GM18951 (cell line): ENCODE data around the gene SOCS2.

Experiments
- POLR2A ChIP-seq: IDR thresholded peaks from 4 replicates; pipeline ENCODE4 v1.6.1; 2011; ENCODE audit warnings: mild to moderate bottlenecking; ENCODE audit not compliant: insufficient read length, insufficient read depth; ENCODE audit errors: extremely low read depth
- in situ Hi-C: fragments of 300-500 bp; cut with MboI; formaldehyde crosslinking; loops from one replicate; pipeline ENCODE4 v1.12.0; 2022; ENCODE audit warnings: low sequenced_read_pairs, mixed read lengths, inconsistent platforms; ENCODE audit not compliant: unreplicated experiment

The SOCS2 gene

GRCh38 chr12:93591137-93591868 lies 18.8 kb downstream of the SOCS2 start:
- in situ Hi-C loops, result no loop called here
- no peak for TF ChIP-seq POLR2A

DNA sequence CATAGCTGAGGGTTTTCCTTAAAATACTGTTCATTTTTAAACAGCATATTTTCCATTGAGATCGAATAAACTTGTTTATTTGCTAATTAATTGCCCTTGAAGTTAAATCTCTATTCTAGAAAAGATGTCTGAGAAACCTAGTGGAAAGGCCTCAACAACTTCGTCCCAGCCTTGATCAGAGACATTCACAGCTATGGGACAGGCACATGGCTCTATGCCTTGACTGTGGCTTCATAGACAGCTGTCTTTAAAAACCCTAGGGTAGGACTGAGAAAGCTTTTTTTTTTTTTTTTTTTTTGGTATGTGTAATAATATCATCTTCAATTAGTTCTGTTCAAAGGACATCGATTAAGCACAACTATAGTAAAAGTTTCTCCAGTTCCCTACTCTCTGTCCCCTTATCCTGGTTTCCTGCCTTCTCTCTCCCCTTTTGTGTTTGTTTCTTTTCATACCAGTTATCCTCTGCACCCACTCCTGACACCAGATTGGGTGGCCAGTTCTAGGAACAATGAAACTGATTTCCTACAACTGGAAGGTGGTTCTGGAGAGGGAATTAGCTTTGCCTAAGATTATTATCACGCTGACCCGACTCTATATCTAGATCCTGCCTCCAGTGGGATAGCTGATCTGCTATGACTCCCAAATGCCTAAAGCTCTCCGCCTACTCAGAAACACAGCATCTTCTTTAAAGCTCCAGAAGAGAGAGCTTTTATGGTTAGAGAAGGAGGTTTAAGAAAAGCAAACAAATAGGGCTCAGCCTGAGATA lies 20.3 kb downstream of the SOCS2 start:
- in situ Hi-C loops, result no loop called here
- TF ChIP-seq POLR2A, result no peak

DNA sequence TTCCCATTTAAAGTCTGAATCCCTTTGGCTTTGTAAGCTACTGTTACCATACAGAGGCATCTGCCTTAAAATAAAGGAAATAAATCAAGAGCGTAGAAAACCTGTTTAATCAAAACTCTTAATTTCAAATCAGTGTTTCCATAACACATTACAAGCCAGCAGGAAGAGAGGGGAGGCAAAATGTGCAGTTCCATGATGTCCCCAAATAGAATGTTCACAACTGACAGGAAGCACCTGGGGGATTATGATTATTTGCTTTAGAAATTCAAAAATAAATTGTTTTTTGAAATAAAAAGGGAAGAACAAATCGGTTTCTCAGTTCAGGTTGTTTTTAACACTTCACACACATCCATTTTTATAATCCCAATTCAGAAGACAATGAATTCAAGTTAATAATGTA lies 21.4 kb downstream of the SOCS2 start:
- in situ Hi-C loops, result no loop called here
- TF ChIP-seq POLR2A, result no peak

DNA sequence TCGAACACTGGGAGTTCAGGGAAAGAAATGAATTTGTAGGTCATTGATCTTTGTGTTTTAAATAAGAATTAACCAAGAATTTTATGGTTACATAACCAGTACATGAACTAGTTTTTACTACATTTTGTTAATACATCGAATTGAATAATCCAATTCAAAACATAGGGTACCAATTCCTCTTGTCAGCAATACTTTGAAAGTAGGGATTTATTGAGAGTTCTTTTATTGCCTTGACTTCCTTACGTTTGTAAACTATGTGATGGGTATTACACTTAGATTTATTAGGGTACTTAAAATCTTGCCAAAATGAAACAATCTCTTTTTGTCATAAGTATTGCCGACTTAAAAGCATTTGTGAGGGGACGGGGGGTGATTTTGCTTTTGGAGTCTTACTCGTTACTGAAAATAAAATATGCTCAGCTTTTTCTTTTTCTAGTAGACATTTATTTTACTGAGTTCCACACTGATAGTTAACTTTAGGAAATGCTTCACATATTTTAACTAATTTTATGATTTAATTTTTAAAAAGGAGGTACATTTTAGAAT lies 22.4 kb downstream of the SOCS2 start:
- in situ Hi-C loops, result no loop called here
- no peak for TF ChIP-seq POLR2A

DNA sequence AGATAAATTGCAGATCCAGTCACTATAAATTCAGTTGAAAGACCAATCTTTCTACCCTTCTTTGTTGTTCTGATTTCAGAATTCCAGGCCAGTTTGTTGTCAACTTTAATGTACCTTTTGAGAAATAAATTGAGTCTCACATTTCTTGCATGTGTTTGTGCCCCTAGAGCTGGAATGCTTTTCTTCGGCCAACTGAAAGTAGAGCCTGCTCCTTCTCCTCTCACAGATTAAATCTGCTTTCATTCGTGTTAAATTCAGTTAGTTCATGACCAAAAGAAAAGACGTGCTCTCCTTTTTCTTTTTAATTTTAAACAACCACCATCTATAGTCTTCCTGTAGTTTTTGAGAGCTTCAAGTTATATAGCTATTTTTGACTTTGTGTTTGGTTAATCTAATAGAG lies 22.9 kb downstream of the SOCS2 start:
- in situ Hi-C loops, result no loop called here
- TF ChIP-seq POLR2A, result no peak

DNA sequence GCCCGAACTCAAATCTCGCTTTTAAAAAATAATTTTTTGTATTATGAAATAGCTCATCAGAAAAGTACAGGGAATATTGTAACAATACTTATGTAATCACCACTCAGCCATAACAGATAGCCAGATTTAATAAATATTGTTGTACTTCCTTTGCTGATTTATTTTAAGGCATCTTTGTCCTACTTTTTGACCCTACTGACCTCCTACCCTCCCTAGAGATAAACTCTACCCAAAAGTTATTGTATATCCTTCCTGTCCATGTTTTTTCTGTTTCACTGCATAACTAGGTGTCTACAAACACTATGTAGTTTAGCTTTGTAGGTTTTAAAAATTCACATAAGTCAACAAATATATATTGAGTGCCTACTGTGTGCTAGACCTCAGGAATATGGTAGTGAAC lies 25.1 kb downstream of the SOCS2 start:
- in situ Hi-C loops, result no loop called here
- no peak for TF ChIP-seq POLR2A

DNA sequence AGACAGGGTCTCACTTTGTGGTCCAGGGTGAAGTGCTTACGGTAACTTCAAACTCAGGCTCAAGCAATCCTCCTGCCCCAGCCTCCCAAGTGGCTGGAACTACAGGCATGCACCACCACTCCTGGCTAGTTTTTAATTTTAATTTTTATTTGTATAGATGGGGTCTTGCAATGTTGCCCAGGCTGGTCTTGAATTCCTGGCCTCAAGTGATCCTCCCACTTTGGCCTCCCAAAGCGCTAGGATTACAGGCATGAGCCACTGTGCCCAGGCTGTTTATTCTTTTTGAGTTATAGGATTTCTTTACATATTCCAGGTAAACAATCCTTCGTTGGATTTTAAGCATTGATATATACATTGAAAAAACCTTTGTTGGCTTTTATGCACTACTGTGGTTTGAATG lies 26.7 kb downstream of the SOCS2 start:
- in situ Hi-C loops, result no loop called here

DNA sequence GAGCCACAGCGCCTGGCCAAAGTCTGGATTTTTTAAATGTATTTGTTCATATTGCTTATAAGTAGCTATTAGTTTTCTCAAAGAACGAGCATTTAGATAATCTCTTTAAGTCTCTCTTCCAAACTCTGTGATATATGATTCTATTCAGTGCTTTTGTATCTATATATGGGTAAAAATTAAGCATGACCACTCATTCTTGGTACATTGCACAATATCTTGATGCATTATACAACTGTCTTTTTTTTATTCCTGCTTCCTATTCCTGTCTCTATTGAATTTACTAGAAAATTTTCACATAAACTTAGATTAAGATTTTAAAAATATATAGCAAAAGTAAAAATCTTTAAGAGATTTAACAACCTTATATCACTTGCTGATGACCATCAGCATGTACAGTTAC lies 29.1 kb downstream of the SOCS2 start:
- in situ Hi-C loops, result no loop called here
- TF ChIP-seq POLR2A, result no peak

More for the DNA sequence above, 26.7 kb downstream of the SOCS2 start:
- no peak for TF ChIP-seq POLR2A

DNA sequence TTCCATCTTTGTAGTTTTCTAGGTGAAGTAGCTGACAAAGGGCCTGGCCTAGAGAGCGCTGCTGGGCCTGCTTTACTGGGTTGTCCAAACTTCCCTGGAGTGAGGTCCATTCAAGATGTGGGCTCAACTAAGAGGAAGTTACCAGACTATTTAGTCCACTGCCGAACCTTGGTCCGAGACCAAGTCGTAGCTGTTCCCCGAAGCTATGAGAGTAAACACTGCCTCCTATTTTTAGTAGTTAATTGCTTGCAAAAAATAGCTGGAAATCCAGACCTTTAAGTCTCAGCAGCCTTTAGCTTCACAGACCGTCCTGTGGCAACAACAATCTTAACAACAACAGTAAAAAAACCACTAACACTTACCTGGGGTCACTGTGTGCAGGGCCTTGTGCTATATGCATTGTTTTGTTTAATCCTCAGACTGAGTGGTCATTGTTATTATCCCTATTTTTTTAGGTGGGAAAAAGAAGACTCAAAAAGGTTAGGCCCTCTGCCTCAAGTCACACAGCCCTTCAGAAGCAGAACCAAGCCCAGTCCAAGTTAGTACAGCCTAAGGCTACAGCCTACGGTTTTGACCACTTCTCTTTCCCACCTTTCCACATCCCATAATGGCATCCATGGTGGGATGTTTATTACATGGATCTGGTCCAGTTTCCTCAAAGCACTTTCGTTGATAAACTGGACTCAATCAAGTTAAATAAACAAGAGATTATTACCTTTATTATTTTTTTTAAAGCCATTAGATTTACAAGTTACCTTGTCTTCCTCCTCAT lies 30.6 kb downstream of the SOCS2 start:
- TF ChIP-seq POLR2A, result no peak
- in situ Hi-C loops, result no loop called here

DNA sequence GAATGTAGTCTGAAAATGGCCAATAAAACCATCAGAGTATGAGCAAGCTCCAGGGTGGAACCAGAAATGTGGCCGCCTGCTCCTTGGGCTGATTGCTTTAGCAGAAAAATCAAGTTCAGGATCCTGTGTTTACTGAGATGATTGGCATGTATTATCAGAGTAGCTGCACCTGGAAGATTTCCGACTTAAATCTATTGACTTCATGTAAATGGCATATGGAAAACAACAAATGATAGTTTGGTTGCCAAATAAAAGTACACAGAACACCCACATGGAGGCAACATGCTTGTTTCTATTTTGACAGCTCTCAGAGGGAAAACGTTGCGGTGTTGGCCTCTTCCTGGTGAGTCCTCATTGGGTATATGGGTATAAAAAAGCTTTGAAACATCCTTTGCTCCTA lies 31.3 kb downstream of the SOCS2 start:
- TF ChIP-seq POLR2A, result no peak
- in situ Hi-C loops, result no loop called here

DNA sequence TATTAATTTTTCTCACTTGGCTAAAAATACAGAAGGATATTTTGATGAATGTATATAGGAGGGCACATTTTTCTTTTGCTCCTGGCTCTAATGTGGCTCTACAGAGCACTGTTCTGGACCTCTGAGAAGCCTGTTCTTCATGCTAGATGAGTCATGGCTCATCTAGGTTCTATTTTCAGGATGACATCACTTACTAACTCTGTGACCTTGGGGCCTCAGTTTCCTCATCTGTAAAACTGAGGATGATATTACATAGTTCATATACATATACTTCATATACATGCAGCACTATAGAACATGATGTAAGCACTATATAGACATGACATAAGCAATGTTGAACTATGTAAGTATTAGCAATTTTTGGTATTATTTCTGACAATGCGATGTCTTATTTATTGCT lies 35.8 kb downstream of the SOCS2 start:
- in situ Hi-C loops, result no loop called here
- no peak for TF ChIP-seq POLR2A

DNA sequence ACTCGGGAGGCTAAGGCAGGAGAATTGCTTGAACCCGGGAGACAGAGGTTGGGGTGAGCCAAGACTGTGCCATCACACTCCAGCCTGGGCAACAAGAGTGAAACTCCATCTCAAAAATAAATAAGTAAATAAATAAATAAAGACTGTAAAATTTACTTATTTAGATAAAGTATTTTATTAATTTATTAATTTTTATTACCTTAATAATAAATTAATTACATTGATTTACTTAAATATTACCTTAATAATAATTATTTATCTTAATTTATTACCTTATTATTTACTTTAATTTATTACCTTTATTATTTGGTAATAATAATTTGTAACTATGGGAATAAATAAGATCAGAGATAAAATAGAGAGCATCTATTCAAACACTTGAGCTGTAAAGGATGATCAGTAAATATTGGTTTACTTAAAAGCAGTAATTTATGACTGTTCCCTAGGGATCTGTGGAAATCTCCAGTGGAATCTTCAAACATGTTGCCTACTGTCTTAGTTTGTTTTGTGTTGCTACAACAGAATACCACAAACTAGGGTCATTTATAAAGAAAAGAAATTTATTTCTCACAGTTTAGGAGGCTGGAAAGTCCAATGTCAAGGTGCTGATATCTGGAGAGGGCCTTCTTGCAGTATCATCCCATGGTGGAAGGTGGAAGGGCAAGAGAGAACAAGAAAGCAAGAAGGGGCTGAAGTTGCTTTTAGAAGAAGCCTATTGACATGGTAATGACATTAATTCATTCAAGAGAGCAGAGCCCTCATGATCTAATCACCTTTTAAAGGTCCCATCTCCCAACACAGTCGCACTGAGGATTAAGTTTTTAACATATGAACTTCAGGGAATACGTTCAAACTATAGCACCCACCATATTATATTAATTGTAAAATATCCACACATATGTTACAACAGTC lies 37.1 kb downstream of the SOCS2 start:
- TF ChIP-seq POLR2A, result no peak
- in situ Hi-C loops, result no loop called here

- in situ Hi-C loops, result no loop called here
- no peak for TF ChIP-seq POLR2A
Measured at GRCh38 chr12:93612776-93613175, 40.3 kb downstream of the SOCS2 start.
